GM10266 (cell line): ENCODE measurements around the gene PPFIA1.

ENCODE experiments used
- DNase-seq: peaks from one replicate; pipeline ENCODE4 v3.0.0; 2012; ENCODE audit errors: extremely low spot score
- CTCF ChIP-seq: IDR thresholded peaks from 2 replicates; pipeline ENCODE4 v1.5.1; 2012; ENCODE audit warnings: mild to moderate bottlenecking, low read depth; ENCODE audit not compliant: control insufficient read depth, insufficient read depth; ENCODE audit errors: missing control alignments

PPFIA1 gene

DNA sequence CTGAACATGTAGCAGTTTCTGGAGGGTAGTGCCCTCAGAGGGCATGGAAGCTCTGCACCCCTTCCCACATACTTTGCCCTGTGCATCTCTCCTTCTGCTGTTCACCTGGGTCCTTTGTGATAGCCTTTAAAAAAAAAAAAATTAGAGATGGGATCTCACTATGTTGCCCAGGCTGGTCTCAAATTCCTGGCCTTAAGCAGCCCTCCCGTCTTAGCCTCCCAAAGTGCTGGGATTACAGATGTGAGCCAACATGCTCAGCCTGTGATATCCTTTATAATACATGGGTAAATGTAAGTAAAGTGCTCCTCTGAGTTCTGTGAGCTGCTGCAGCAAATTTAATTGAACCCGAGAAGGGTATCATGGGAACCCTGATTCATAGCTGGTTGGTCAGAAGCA lies 33.7 kb downstream of the PPFIA1 start:
- no peak for DNase-seq
- no peak for TF ChIP-seq CTCF

DNA sequence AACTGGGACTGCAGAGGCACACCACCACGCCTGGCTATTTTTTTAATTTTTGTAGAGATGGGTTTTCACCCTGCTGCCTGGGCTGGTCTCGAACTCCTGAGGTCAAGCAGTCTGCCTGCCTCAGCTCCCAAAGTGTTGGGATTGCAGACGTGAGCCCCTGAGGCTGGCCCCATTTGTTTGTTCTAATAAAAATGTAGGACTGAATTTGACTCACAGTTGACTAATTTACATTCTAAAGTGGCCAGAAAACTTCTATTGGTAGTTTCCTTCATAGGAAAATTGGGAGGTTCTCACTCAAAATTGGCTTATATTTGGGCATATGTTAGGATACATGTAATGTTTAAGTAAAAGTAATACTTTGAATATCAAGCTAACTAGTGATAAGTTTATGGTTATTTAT lies 35.0 kb downstream of the PPFIA1 start:
- DNase-seq: no peak
- TF ChIP-seq CTCF: no peak

DNA sequence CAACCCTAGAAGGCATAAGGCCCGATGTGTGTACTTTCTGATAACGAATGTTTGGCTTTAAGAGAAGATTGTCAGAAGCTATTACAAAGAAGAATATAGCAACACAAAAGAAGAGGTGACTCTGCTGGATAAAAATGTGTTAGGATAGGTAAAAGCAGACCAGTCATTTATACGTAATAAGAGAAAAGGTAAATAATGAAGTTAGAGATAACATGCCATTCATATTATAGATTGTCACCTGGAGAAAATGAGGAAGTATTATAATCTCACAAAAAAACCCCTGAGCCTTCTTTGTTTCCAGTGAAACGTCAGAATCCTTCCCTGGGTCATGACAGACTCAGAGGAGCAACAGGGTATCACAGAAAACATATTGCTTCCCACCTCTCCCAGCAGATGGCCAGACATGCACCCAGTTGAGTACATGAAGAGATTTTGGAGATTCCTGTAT lies 36.1 kb downstream of the PPFIA1 start:
- DNase-seq: no peak
- no peak for TF ChIP-seq CTCF

- TF ChIP-seq CTCF: no peak
- no peak for DNase-seq
Observed at GRCh38 chr11:70307176-70307575, 36.7 kb downstream of the PPFIA1 start.

DNA sequence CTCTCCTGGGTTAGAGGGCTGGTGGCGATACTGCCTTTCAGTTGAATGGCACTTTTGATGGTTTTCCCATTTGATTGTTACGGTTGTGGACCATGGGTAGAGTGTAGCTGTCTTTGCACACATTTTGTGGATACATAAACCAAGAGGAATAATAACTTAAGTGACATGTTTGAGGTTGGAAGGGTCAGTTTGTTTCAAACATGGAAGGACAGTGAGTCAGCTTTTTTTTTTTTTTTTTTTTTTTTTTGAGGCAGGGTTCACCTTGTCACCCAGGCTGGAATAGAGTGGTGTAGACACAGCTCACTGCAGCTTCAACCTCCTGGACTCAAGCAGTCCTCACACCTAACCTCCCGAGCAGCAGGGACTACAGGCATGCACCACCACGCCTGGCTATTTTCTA lies 41.1 kb downstream of the PPFIA1 start:
- no peak for DNase-seq
- TF ChIP-seq CTCF: no peak

GRCh38 chr11:70312401-70313357 lies 42.2 kb downstream of the PPFIA1 start:
- no peak for TF ChIP-seq CTCF
- DNase-seq: no peak

GRCh38 chr11:70313945-70314344 lies 43.5 kb downstream of the PPFIA1 start:
- TF ChIP-seq CTCF: no peak
- no peak for DNase-seq
